DMS153 treated with DMSO at 0.1 percent for 48 hours (cell line): ENCODE results near the gene OR2T34.
"Not testable (repeated sequence)": the region's sequence is repeated elsewhere in the genome, so short reads cannot be mapped to it uniquely, and the experiment has no call there.

Source experiments
- DNase-seq: peaks from one replicate; lab custom pipeline; 2025; ENCODE audit not compliant: unreplicated experiment; lab: John Stamatoyannopoulos, UW

Gene OR2T34, protein sequence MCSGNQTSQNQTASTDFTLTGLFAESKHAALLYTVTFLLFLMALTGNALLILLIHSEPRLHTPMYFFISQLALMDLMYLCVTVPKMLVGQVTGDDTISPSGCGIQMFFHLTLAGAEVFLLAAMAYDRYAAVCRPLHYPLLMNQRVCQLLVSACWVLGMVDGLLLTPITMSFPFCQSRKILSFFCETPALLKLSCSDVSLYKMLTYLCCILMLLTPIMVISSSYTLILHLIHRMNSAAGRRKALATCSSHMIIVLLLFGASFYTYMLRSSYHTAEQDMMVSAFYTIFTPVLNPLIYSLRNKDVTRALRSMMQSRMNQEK

DNA sequence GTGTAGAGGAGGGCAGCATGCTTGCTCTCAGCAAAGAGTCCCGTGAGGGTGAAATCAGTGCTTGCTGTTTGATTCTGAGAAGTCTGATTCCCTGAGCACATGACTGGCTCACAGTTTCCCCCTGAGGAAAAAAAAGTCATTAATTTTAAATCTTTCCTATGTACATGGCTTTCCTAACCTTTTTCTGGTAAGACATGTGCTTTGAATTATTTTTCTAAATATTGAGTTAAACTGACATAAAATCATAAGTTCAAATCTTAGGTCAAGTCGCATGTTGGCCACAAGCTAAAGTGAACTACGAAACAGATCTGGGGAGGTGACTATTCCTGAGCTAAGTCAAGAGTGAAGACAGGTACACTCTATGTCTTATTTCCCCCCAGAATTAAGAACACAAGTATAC, at the start of gene OR2T34:
OR2T34 (minus strand) TSS at position 101 of the 400 bp plus-strand sequence; CDS start at position 101, 0 bp downstream.
- DNase-seq: not testable (repeated sequence)

DNA sequence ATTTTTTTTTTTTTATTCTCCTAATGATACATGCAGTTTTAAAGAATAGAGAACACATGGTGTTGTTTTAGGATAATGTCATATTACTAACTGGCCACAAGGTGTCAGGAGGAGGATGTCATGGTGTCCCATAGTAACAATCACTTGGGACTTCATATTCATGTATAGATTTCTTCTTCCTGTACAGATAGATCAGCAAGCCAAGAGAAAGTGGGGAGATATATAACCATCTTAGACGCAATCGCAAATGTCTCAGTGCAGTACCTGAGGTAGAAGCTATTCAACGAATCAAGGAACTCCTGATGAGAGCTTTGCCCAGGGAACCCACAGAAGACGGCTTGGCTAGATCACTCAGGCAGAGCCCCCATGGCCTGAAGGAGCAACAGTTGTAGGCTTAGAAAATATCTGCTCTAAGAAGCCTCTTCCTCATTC, 48.0 kb upstream of the OR2T34 start:
- peak; percentile 85 for DNase-seq

DNA sequence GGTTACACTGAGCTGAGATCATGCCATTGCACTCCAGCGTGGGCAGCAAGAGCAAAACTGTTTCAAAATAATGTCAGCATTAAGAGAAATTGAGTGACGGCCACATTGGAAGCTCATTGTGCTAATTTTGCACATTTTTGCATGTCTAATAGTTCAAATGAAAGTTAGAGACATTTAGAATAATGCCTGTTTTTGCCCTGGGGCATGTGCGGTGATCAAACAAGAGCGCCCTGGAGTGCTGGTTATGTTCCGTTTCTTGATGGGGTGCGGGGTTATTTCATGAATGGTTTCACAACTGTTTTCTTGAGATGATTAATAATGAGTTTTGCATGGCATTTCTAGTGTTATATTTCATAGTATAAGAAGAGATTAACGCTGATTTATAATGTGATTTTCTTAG, 47.2 kb upstream of the OR2T34 start:
- no peak for DNase-seq

DNA sequence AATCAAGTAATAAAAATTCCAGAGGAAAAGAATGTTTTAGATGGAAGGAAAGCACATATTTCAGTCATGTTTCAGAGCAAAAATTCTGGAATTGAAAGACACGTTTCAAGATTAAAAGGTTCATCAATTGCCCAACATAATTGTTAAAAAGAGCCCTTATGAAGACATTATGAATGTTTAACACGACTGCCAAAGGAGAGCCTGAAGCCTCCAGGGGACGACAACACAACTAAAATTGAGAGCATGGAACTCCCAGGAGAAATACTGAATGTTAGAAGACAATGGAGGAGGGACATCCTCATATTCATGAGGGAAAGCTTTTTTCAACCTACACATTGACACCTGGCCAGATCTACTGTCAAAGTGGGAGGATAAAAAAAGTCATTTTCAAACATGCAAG, 44.3 kb upstream of the OR2T34 start:
- DNase-seq: peak; percentile 84

DNA sequence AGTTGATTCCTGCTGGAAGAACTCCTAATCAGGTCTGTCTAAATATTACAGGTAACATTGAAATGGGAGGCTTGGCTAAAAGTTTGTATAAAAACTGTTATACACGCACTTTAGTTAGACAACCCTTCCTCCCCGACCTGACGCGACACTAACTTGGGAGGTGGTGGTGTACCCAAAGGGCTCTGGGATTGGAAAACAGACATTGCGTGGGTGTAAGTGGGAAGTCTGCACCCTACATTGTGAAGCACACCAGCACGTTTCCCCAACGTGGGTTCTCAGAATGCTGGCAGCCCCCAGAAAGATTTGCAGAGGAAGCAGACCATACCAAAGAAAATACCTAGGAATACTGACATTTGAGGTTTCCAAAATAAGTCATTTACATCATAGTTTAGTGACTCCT, 43.6 kb upstream of the OR2T34 start:
- DNase-seq: no peak

DNA sequence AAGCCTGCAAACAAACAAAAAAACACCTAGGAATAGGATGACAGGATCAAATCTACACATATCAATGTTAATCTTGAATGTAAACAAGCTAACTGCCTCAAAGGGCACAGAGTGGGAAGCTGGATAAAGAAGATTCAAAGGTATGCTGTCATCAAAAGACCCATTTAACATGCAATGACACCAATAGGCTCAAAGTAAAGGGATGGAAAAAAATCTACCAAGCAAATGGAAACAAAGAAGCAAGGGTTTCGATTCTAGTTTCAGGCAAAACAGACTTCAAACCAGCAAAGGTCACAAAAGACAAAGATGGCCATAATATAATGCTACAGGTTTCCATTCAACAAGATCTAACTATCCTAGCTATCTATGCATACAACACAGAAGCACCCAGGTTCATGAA, 39.2 kb upstream of the OR2T34 start:
- no peak for DNase-seq

DNA sequence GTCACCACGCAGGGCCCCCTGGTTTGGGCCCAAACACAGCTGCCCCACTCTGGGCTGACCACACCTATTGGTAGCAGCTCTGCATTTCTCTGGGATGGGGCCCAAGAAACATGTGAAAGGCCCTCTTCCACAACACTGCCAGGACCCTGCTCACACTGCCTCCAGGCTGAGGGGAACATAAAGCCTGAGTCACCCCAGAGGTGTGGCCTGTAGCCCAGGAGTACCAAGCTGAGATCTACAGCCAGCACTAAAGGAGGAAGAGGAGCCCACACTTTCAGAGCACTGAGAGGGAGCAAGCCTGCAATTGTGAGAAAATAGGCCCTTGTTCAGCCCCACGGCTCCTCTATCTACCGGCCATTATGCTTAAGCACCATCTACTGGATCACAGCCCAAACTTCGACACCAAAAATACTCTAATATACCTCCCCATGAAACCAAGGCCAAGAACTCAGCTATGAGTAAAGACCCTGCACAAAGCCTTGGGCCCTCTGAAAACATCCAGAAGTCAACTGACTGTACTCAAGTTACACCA, 37.4 kb upstream of the OR2T34 start:
- DNase-seq: no peak

DNA sequence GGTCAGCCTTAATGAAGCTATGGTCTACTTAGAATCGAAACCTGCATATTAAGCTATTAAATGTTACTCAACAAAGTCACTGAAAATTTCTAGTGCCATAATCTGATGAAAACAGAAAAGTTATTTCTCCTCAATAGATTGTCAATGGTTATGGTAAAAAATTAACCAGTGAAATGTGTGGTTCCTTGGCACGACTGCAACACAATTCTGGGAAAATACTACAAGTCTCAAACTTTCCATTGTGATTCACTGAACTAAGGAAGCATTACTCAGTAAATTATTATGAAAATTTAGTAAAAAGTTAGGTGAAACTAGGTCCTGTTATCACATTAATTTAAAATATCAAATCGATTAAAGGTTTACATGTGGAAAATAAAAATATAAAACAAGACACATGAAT, 35.7 kb upstream of the OR2T34 start:
- DNase-seq: no peak

DNA sequence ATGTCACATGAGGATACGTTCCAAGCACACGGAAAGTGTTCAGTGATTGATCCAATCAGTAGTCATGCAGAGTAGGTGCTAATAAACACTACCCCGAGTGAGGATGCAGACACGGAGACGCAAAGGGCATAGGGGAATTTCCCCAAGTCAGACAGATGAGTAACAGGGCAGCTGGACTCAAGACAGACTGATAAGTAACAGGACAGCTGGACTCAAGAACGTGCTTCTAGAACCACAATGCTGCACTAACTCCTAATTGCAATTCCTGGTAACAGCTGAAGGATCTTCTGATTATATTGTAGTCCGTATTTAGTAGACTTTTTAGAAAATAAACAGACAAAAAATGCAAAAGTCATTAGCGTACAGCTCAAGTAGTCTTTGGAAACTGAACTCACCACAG, 24.8 kb upstream of the OR2T34 start:
- no peak for DNase-seq

DNA sequence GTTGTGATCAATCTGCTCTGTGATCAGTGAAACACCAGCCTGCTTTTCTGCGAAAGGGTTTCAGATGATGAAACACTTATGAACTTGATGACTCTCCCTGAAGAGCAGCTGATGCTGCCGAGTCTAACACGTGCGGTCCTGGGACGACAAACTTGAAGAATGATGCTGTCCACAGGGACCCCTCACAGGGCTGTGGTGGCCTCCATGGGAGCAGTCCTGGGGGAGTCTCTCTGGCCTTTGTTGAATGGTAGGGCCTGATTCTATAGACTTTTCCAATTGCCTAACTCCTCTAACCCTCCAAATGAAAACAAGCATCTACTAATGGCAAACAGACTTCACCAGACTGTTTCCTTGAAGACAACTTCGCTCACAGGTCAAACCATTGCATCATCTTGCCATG, 23.0 kb upstream of the OR2T34 start, which contains the start of gene OR2T10:
OR2T10 (minus strand) TSS at position 112 of the 400 bp plus-strand sequence. CDS start 3,932 bp downstream, outside the sequence.
- DNase-seq: no peak

DNA sequence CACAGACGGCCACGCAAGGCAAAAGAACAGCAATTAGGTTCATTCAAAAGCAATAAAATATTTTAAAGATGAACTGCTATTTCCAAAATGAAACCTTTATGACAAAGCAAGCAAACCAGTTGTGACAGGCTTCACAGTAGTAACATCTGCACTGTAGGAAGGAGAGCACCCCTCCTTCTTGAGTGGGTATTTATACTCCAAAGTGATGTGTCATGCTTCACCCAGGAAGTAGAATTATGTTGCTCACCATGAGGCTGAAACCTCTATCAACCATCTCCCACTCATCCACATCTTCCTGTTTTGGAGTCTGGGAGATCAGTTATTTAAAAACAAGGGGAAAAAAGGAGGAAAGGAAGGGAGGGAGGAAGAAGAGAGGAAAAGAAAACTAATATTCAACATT, 22.1 kb upstream of the OR2T34 start:
- peak; percentile 8 for DNase-seq

DNA sequence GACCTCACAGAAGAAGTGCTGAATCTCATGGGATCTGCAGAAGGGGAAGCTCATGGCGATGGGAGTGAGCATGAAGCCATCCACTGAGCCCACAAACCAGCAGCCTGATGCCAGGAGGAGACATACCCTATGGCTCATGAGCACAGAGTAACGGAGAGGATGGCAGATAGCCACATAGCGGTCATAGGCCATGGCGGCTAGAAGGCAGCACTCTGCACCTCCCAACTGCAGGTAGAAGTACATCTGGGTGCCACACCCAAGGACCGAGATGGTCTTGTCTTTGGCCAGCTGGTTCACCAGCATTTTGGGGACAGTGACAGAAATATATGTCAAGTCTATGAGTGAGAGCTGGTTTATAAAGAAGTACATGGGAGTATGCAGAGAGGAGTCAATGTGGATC, 18.7 kb upstream of the OR2T34 start:
- DNase-seq: no peak

DNA sequence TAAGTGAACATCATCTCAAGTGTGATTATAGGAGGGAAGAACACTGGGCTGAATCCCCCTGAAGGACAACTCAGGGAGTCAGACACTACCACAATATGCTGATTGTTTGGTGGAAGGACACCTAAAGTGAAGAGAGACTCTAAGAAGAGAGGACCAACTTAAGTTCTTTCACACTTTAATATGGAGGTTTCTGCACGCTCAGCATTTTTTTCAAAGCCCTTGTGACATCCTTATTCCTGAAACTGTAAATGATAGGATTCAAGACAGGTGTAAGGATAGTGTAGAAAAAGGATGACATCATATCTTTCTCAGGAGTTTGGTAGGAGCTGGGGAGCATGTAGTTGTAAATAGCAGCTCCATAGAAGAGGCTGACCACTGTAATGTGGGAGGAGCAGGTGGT, 18.1 kb upstream of the OR2T34 start:
- DNase-seq: no peak

DNA sequence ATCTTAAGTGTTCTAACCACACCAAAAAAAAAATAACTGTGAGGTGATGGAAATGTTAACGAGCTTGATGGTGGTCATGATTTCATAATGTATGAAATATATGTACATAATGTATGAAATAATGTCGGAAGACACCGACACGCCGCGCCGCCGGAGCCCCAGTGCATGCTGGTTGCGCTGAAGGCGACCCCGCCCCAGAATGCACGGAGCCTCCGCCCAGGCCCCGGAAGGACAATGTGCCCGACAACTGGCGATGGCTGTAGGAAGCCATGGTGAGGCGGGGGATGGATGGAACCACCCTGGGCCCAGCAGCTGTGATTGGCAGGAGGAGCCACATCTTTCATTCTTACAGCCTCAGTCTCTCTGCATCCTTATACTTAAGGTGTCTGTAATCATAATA, 15.5 kb upstream of the OR2T34 start:
- no peak for DNase-seq

DNA sequence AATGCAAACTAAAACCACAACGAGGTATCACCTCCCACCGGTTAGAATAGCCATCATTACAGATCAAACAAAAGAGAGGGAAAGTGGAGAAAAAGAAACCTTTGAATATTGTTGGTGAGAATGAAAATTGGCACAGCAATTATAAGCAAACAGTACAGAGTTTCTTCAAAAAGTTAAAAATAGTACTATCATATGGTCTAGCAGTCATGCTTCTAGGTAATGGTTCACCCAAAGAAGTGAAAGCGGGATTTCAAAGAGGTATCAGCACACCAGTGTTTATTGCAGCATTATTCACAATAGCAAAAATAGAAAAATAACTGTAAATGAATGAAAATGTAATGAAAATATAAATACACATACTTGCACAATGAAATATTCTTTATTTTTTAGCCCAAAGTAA, 14.8 kb upstream of the OR2T34 start:
- DNase-seq: no peak

DNA sequence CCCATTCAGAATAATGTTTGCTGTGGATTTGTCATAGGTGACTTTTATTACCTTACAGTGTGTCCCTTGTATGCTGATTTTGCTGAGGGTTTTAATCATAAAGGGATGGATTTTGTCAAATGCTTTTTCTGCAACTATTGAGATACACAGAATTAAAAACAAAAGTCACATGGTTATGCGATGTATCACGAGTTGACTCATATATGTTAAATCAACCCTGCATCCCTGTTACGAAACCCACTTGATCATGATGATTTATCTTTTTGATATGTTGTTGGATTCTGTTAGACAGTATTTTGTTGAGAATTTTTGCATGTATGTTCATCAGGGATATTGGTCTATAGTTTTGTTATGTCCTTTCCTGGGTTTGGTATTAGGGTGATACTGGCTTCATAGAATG, 10.7 kb upstream of the OR2T34 start:
- DNase-seq: no peak

DNA sequence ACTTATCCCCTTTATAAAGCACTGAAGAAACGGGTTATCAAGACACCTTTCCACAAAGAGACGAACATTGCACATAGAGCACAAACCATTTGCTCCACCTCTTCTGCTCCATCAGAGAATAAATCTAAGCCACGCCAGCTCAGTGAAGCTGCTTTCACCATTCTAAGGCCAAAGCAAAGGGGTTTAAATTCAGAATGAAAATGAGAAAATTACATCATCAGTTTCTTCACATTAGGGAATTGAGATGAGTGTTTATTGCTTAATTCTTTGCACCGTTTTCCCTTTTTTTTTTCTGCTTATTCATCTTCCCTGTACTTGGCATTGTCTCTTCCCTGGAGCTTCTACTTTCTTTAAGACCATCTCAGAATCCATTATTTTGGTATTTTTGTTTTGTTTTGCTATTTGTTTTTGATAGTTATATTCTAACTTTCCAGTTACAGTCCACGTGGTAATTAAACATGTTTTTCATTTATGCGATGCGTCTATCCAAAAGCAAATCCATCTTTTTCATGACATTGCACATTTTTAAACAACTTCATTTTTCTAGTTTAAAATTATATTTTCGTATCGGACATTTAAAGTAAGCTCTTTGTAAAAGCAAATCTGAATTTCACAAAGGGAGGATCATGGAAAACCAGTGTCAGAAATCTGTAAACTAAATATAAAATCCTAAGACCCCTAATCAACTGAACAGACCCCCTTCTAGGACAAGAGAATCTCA, 1.9 kb upstream of the OR2T34 start:
- no peak for DNase-seq

DNA sequence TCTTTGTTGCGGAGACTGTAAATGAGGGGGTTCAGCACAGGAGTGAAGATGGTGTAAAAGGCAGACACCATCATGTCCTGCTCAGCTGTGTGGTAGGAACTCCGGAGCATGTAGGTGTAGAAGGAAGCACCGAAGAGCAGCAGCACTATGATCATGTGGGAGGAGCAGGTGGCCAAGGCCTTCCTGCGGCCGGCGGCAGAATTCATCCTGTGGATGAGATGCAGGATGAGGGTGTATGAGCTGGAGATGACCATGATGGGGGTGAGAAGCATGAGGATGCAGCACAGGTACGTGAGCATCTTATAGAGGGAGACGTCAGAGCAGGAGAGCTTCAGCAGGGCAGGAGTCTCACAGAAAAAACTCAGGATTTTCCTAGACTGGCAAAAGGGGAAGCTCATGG, 701 bp downstream of the OR2T34 start:
- not testable (repeated sequence) for DNase-seq

DNA sequence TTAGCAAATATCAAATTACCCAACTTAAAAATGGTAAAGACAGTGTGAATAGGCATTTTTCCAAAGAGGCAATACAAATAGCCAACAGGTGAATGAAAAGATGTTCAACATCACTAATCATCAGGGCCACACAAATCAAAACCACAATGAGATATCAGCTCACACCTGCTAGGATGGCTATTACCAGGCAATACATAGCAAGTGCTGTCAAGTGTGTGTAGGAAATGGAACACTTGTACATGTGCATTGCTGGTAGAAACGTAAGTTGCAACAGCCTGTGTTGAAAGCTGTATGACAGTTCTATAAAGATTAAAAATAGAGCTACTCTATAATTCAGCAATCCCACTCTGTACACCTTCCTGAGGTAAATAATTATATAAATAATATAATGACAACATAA, 2.5 kb downstream of the OR2T34 start:
- not testable (repeated sequence) for DNase-seq

DNA sequence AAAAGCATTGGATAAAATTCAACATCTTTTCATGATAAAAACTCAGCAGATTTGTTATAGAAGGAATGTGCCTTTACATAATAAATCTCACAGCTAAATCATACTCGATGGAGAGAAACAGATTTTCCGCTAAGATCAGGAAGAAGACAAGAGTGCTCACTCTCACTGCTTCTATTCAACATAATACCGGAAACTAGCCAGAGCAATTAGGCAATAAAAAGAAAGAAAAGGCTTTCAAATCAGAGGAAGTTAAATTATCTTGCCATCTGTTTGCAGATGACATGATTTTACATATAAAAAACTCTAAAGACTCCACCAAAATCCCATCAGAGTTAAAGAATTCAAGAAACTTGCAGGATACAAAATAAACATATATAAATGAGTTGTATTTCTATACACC, 3.7 kb downstream of the OR2T34 start:
- DNase-seq: peak; percentile 6

DNA sequence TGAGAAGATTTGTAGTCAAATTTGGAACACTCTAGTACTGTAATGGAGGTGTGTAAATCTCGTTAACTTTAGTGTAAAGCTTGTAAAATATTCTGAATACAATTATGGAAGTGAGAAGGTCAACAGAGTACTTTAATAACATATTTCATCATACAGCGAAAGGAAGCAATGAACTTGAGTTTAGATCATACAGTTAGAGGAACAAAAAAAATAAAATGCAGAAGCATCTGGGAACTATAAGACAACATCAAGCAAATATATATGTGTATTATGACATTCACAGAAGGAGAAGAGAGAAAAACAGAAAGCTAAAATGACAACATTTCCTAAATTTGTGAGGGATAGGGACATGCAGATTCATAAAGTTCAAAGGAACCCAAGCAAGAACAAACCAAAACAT, 5.5 kb downstream of the OR2T34 start:
- not testable (repeated sequence) for DNase-seq
